Measurements from ENCODE around the gene NEDD4L.

- TF ChIP-seq NRF1 (conservative IDR thresholded peaks at IDR 0.05; ENCODE audit: low read depth, low read length) (no peak), JUND (IDR thresholded peaks at IDR 0.05; ENCODE audit: low read depth, low read length) (no peak), CTCF (IDR thresholded peaks at IDR 0.05 in 2 of 3, conservative IDR thresholded peaks at IDR 0.05 in 1 of 3; ENCODE audit: control insufficient read depth in 2 of 3, extremely low read depth in 1 of 3, insufficient read depth in 1 of 3, low read depth in 3 of 3, low read length in 3 of 3) (no peak), POLR2A (IDR thresholded peaks at IDR 0.05; ENCODE audit: low read depth, low read length) (no peak)
Observed at GRCh38 chr18:58354791-58355190, 310.8 kb downstream of the NEDD4L start.
